Coronary artery (tissue), 2 donors: ENCODE results near the gene ADAMTS2.

Experiments used
- DNase-seq: peaks from one replicate; pipeline ENCODE4 v3.0.0-alpha.2; 2017; ENCODE audit warnings: low spot score
- H3K27ac ChIP-seq, 2 donors: fragments of 200-600 bp; sonication (generic); one replicate each; pipeline ENCODE4 v1.5.1; 2016 to 2019
- H3K4me3 ChIP-seq: fragments of 200-600 bp; sonication (generic); 2 replicates; pipeline ENCODE4 v1.5.1; 2016; ENCODE audit warnings: mild to moderate bottlenecking, moderate library complexity
- CTCF ChIP-seq: fragments of 200-600 bp; sonication (generic); IDR thresholded peaks from one replicate; pipeline ENCODE4 v1.5.1; 2019; ENCODE audit warnings: antibody characterized with exemption

Gene ADAMTS2

DNA sequence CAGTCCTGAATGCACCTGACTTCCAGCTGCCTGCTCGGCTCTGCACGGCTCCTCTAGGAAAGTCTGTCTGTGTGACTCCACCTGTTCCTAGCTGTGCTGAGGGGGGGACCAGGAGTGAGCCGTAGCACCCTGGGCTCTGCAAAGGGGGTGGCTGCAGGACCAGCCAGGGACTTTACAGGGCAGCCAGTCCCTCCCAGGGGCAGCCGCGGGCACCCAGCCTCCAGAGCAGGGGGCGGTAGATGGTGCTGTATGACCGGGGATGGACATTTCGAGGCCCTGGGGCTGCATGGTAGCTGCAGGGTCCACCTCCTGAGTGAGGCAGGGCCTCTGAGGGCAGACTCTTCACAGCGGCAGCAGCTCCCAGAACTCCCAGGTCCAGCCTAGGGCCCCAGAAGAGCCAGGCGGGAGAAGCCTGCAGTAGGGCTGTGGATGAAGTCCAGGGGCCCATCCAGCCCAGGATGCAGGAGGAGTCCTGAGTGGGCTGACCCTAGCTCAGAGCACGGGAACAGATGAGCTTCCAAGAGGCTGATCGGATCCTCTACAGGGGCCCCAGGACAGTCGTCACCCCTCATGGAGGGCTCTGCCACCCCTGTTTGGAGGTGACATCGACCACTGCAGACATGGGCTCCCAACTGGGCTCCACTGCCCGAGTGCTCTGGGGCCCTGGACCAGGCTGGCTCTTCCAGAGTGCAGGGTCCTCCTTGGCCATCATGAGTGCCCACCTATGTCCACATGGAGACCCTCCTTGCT lies 179.7 kb downstream of the ADAMTS2 start:
- H3K27ac ChIP-seq = no peak overlapping the region
- no peak for TF ChIP-seq CTCF
- peak; percentile 69 for DNase-seq
- no peak overlapping the region for H3K4me3 ChIP-seq

- no peak overlapping the region for H3K27ac ChIP-seq
- TF ChIP-seq CTCF = no peak
- peak; percentile 66 for DNase-seq
These were observed 180.6 kb downstream of the ADAMTS2 start for GRCh38 chr5:179164331-179165311.

DNA sequence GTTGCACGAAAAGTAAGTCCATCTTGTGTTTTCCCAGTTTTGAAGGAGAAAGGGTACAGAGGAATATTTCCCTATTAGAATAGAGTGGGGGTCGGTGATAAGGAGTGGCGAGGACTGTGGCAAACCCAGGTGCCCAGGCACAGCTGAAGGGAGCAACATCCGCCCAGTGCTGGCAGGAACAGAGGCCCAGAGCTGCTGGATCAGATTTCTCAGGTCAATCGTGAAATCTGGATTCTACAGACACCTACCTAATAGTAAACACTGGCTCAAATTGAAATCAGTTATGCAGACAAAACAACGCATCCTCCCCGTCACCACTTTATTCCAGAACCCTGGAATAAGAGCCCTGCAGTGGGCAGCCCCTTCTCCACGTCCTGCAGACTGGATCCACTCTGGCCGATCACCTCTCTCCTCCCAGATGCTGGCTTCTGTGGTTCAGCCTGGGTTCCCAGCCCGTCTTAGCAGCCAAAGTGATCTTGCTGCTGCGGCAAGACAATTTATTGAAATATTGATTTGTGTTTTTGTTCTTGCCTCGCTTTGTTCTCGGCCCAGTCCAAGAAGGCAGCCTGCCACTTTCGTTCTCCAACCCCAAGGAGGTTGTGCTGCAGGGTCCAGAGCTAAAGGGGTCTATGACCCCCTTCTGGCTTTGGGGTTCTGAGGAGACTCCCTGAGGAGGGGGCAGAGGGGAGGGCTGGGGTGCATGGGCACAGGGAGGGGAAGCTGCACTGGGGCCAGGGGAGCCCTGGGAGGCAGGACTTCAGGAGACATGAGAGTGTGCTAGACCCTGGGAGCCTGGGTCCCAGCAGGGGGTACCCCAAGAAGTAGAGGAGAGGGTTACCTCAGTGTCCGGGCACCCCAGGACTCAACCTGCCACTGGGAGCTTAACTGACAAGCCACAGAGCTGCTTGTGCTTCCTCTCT lies 181.8 kb downstream of the ADAMTS2 start:
- Histone ChIP-seq H3K27ac (no peak overlapping the region), H3K4me3 (no peak overlapping the region)
- DNase-seq = no peak
- no peak for TF ChIP-seq CTCF

More at GRCh38 chr5:179164331-179165311, 180.6 kb downstream of the ADAMTS2 start:
- H3K4me3 ChIP-seq = no peak overlapping the region

- no peak for DNase-seq
- H3K4me3 ChIP-seq = no peak overlapping the region
- H3K27ac ChIP-seq = no peak overlapping the region
- no peak for TF ChIP-seq CTCF
These were observed 182.7 kb downstream of the ADAMTS2 start for GRCh38 chr5:179162351-179163235.

DNA sequence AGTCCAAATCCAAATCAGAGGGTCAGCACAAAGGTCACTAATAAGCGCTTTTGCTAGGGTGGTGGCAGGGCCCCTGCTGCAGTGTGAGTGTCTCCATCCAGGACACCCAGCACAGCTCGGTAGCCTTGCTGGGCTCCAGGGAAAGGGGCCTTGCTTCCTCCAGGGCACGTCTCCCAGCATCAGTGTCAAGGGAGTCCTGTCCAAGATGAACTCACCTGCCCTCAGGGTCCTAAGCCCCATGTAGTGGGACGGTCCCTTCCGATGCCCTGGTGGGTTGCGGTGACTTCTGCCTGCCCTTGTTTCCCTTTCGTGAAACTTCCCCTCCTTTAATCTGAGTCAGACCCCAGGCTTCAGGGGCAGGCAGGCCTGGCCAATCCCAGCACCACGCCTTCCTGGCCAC lies 183.4 kb downstream of the ADAMTS2 start:
- no peak for DNase-seq
- Histone ChIP-seq H3K27ac (no peak overlapping the region), H3K4me3 (no peak overlapping the region)
- no peak for TF ChIP-seq CTCF

- H3K4me3 ChIP-seq = no peak overlapping the region
- DNase-seq = no peak
- no peak overlapping the region for H3K27ac ChIP-seq
- TF ChIP-seq CTCF = no peak
These were observed 184.7 kb downstream of the ADAMTS2 start for GRCh38 chr5:179160584-179160983.
